Measurements from ENCODE around the gene RAB22A. TPM values are rescaled to one million over a fixed set of nuclear protein-coding genes. Genes with fewer than 3 reads are reported as not detected.

Gene RAB22A
- polyA plus RNA-seq, 1 donor (not counting 4 experiments of a cell fraction or from before 2014, with no cell fraction given): 22.9 TPM

DNA sequence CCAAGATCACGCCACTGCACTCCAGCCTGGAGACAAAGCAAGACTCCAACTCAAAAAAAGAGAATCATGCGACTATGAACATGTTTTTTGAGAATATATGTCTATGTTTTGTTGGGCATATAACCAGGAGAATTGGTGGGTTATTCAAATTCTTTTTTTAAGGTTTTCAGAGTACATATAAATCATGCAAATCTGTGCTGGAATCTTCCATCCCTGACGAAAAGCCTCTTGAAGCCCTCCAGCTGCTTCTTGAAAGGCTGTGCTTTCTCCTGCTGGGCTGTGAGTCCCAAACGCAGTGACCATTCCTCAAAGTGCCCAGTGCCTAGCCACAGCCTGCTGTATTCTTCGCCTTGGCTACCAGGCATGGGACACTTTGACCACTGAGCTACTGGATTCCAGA lies 9.2 kb upstream of the RAB22A start:
- H3K4me2 ChIP-seq (ENCODE audit: control insufficient read depth, extremely low read depth, insufficient read depth, low read depth, low read length): no peak overlapping the region
- peaks cover 47% of the 10 kb centered on the region for H3K79me2 ChIP-seq (ENCODE audit: control insufficient read depth, insufficient read depth, low read length)
- H3K27me3 ChIP-seq (ENCODE audit: control insufficient read depth, extremely low read depth, insufficient read depth, low read length): no peaks in the 10 kb centered on the region
- no peak overlapping the region for H3K9ac ChIP-seq (ENCODE audit: control insufficient read depth, extremely low read depth, insufficient read depth, low read length)
- H3K4me1 ChIP-seq (ENCODE audit: control insufficient read depth, extremely low read depth, insufficient read depth, low read length): peaks cover 1% of the 10 kb centered on the region
- no peaks in the 10 kb centered on the region for H3K9me3 ChIP-seq (ENCODE audit: control insufficient read depth, low read depth, low read length)
- H3K4me3 ChIP-seq (ENCODE audit: control insufficient read depth in 2 of 3, extremely low read depth in 1 of 3, insufficient read depth in 2 of 3, low read depth in 1 of 3, low read length in 3 of 3): no peak overlapping the region
- FAIRE-seq (no peak), DNase-seq (ENCODE audit: low read depth, low spot score) (no peak)
- dilution Hi-C loops (cut with MboI; ENCODE audit: extremely low pct_ligation_motif_present, low sequenced_read_pairs): no loop called here
- H3K27ac ChIP-seq (ENCODE audit: control insufficient read depth, insufficient read depth, low read length): no peak overlapping the region
- no peaks in the 10 kb centered on the region for H4K20me1 ChIP-seq (ENCODE audit: control insufficient read depth, extremely low read depth, insufficient read depth, low read length)
- TF ChIP-seq EZH2 (IDR thresholded peaks at IDR 0.05; ENCODE audit: low read length) (no peak), CTCF (optimal IDR thresholded peaks at IDR 0.05 in 1 of 3, IDR thresholded peaks at IDR 0.05 in 1 of 3, conservative IDR thresholded peaks at IDR 0.05 in 1 of 3; ENCODE audit: extremely low read depth in 1 of 3, insufficient read depth in 2 of 3, low read length in 3 of 3) (no peak)
- peaks cover 0 to 8% of the 10 kb centered on the region in 2 experiments for H3K36me3 ChIP-seq (ENCODE audit: control insufficient read depth in 2 of 2, extremely low read depth in 1 of 2, insufficient read depth in 2 of 2, low read length in 2 of 2)
- peaks cover 3% of the 10 kb centered on the region for H3K9me1 ChIP-seq (ENCODE audit: control insufficient read depth, extremely low read depth, insufficient read depth, low read length)
- no peak overlapping the region for H2AFZ ChIP-seq (ENCODE audit: control insufficient read depth, low read length)

DNA sequence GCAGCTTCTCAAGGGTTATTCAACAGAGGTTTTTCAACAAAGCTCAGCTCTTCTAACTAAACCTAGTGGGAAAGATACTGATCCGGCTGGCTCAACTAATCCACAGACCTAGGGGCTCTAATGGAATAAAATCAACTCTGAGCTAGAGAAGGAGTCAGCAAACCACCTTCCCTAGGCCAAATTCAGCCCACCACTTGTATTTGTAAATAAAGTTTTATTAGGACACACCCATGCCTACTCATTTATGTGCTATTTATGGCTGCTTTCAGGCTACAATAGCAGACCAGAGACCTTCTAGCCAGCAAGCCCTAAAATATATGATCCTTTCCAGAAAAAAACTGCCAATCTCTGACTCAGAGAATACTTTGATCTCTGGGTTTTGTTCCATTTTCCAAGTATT lies 6.0 kb upstream of the RAB22A start:
- Histone ChIP-seq H2AFZ (ENCODE audit: control insufficient read depth, low read length) (no peak overlapping the region), H3K9ac (ENCODE audit: control insufficient read depth, extremely low read depth, insufficient read depth, low read length) (no peak overlapping the region), H3K36me3 (ENCODE audit: control insufficient read depth in 2 of 2, extremely low read depth in 1 of 2, insufficient read depth in 2 of 2, low read length in 2 of 2) (peaks cover 0 to 6% of the 10 kb centered on the region in 2 experiments), H3K9me3 (ENCODE audit: control insufficient read depth, low read depth, low read length) (no peaks in the 10 kb centered on the region), H3K27me3 (ENCODE audit: control insufficient read depth, extremely low read depth, insufficient read depth, low read length) (no peaks in the 10 kb centered on the region), H4K20me1 (ENCODE audit: control insufficient read depth, extremely low read depth, insufficient read depth, low read length) (no peaks in the 10 kb centered on the region), H3K4me3 (ENCODE audit: control insufficient read depth in 2 of 3, extremely low read depth in 1 of 3, insufficient read depth in 2 of 3, low read depth in 1 of 3, low read length in 3 of 3) (no peak overlapping the region), H3K9me1 (ENCODE audit: control insufficient read depth, extremely low read depth, insufficient read depth, low read length) (no peaks in the 10 kb centered on the region), H3K4me1 (ENCODE audit: control insufficient read depth, extremely low read depth, insufficient read depth, low read length) (peaks cover 13% of the 10 kb centered on the region), H3K79me2 (ENCODE audit: control insufficient read depth, insufficient read depth, low read length) (peaks cover 43% of the 10 kb centered on the region), H3K4me2 (ENCODE audit: control insufficient read depth, extremely low read depth, insufficient read depth, low read depth, low read length) (no peak overlapping the region), H3K27ac (ENCODE audit: control insufficient read depth, insufficient read depth, low read length) (no peak overlapping the region)
- DNase-seq (ENCODE audit: low read depth, low spot score) (no peak), FAIRE-seq (no peak)
- TF ChIP-seq CTCF (optimal IDR thresholded peaks at IDR 0.05 in 1 of 3, IDR thresholded peaks at IDR 0.05 in 1 of 3, conservative IDR thresholded peaks at IDR 0.05 in 1 of 3; ENCODE audit: extremely low read depth in 1 of 3, insufficient read depth in 2 of 3, low read length in 3 of 3) (no peak), EZH2 (IDR thresholded peaks at IDR 0.05; ENCODE audit: low read length) (no peak)
- dilution Hi-C loops (cut with MboI; ENCODE audit: extremely low pct_ligation_motif_present, low sequenced_read_pairs): no loop called here

Data from keratinocyte (primary cell).